Superior temporal gyrus (tissue), 1 donor: ENCODE data around the gene SPP1.
"Not testable (repeated sequence)": the region's sequence is repeated elsewhere in the genome, so short reads cannot be mapped to it uniquely, and the experiment has no call there.

Experiments
- DNase-seq: peaks from one replicate; pipeline ENCODE4 v3.0.0-alpha.2; 2016; ENCODE audit errors: extremely low spot score

Gene SPP1

GRCh38 chr4:88025868-88026661 lies 50.6 kb downstream of the SPP1 start:
- DNase-seq = not testable (repeated sequence)

DNA sequence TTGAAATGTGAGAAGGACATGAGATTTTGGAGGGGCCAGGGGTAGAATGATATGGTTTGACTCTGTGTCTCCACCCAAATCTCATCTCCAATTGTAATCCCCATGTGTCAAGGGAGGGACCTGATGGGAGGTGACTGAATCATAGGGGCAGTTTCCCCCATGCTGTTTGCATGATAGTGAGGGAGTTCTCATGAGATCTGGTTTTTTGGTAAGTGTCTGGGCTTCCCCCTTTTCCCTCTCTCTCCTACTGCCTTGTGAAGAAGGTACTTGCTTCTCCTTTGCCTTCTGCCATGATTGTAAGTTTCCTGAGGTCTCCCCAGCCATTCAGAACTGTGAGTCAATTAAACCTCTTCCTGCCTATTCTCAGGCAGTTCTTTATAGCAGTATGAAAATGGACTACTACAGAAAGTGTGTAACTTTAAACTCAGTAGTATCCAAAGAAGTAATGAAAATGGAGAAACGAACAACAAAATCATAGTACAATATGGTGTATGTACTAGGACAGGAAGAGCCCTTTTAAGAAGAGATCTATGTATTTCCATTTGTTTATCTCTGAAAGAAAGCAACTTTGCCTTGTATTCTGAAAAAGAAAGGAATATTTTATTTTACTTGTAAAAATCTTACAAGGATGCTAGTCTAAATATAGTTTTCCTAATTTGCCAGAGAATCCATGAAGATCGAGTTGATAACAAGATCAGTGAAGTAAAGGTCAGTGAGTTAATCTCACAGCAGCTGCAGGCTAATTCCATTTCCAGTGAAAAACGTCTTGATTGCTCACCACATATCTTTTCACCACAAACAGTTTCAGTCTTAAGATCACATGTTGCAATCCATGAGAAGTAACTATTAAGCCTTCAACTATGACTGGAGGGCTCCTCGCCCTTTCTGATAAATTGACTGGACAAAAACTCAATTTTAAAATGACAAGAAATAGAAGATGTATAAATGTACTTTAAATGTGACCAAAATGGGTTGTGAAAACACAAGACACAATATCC lies 52.4 kb downstream of the SPP1 start:
- no peak for DNase-seq

GRCh38 chr4:88028946-88029345 lies 53.4 kb downstream of the SPP1 start:
- no peak for DNase-seq

GRCh38 chr4:88029556-88029955 lies 54.0 kb downstream of the SPP1 start:
- no peak for DNase-seq

- no peak for DNase-seq
These were observed 55.2 kb downstream of the SPP1 start for GRCh38 chr4:88030565-88031310.
